ENCODE results near the gene SHC4.

DNA sequence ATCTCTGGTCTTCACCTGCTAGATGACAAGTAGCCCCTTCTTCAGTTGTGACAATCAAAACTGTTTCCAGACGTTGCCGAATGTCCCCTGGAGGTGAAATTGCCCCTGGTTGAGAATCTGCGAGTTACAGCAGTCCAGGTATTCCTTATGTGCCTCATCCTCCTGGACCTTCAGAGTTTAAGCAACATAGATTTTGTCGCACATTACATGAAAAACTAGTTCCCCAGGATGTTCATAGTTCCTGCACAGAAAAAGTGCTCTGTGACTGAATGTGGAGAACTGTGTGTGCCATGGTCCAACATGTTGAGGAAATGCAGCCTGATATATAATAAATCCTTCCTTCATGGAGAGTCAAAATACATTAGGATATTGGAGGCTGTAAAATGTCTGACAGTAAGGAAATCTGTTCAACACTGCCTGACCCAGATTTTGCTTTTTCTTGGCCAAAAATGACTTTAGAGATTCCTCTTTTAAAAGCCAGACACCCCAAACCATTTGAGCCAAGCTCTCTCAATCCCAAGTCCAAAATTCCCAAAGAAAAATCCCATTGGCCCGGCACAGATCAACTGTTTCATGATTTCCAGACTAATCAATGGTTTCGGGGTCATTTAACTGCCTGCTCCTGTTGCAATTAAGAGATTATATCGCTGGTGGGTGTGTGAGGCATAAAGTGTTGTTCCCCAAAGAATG, 20.4 kb upstream of the SHC4 start:
- TF ChIP-seq, protein P1, sequence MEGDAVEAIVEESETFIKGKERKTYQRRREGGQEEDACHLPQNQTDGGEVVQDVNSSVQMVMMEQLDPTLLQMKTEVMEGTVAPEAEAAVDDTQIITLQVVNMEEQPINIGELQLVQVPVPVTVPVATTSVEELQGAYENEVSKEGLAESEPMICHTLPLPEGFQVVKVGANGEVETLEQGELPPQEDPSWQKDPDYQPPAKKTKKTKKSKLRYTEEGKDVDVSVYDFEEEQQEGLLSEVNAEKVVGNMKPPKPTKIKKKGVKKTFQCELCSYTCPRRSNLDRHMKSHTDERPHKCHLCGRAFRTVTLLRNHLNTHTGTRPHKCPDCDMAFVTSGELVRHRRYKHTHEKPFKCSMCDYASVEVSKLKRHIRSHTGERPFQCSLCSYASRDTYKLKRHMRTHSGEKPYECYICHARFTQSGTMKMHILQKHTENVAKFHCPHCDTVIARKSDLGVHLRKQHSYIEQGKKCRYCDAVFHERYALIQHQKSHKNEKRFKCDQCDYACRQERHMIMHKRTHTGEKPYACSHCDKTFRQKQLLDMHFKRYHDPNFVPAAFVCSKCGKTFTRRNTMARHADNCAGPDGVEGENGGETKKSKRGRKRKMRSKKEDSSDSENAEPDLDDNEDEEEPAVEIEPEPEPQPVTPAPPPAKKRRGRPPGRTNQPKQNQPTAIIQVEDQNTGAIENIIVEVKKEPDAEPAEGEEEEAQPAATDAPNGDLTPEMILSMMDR (conservative IDR thresholded peaks at IDR 0.05; ENCODE audit: low read length), result no peak
- no peak for TF ChIP-seq EZH2phosphoT487 (IDR thresholded peaks at IDR 0.05; ENCODE audit: borderline replicate concordance, low read depth, low read length)

All from OCI-LY7 (cell line).